Osteocyte (in vitro differentiated cells): ENCODE data around the gene SSR3. TPM values are rescaled to one million over a fixed set of nuclear protein-coding genes. Genes with fewer than 3 reads are reported as not detected.

Source experiments
- DNase-seq: peaks from one replicate; pipeline ENCODE4 v3.0.0; 2021; ENCODE audit warnings: mixed read lengths; ENCODE audit not compliant: unreplicated experiment; ENCODE audit errors: extremely low spot score
- H3K27ac Mint-ChIP-seq: one replicate; pipeline ENCODE4 v1.8.0; 2021; ENCODE audit warnings: mild to moderate bottlenecking, mixed read lengths; ENCODE audit not compliant: unreplicated experiment
- H3K27me3 Mint-ChIP-seq: one replicate; pipeline ENCODE4 v1.8.0; 2021; ENCODE audit warnings: mixed read lengths; ENCODE audit not compliant: unreplicated experiment
- H3K36me3 Mint-ChIP-seq: one replicate; pipeline ENCODE4 v1.8.0; 2021; ENCODE audit warnings: mixed read lengths; ENCODE audit not compliant: unreplicated experiment
- H3K4me1 Mint-ChIP-seq: one replicate; pipeline ENCODE4 v1.8.0; 2021; ENCODE audit warnings: mixed read lengths; ENCODE audit not compliant: unreplicated experiment
- H3K4me3 Mint-ChIP-seq: one replicate; pipeline ENCODE4 v1.8.0; 2021; ENCODE audit warnings: mild to moderate bottlenecking, moderate library complexity, mixed read lengths; ENCODE audit not compliant: unreplicated experiment
- H3K9me3 Mint-ChIP-seq: one replicate; pipeline ENCODE4 v1.8.0; 2021; ENCODE audit warnings: mixed read lengths; ENCODE audit not compliant: unreplicated experiment
- total RNA-seq: library from RNA; stranded (reverse); gene quantifications from 2 replicates; pipeline ENCODE4 v1.2.1, GENCODE V29; 2021
- TF ChIP-seq, protein P1 (sequence below): fragments of 200-600 bp; sonication (generic); IDR thresholded peaks from 2 replicates; pipeline ENCODE4 v1.5.0; 2021; ENCODE audit warnings: antibody characterized with exemption, mild to moderate bottlenecking, moderate library complexity

SSR3 gene
- total RNA-seq, 1 donor from 2014 or later: 208 TPM

GRCh38 chr3:156532730-156533129 is 22.2 kb downstream of the SSR3 start:
- H3K27ac Mint-ChIP-seq: peak overlapping the region; percentile 96
- no peaks in the 10 kb centered on the region for H3K9me3 Mint-ChIP-seq
- no peak overlapping the region for H3K4me3 Mint-ChIP-seq
- no peak for DNase-seq
- TF ChIP-seq, protein P1, sequence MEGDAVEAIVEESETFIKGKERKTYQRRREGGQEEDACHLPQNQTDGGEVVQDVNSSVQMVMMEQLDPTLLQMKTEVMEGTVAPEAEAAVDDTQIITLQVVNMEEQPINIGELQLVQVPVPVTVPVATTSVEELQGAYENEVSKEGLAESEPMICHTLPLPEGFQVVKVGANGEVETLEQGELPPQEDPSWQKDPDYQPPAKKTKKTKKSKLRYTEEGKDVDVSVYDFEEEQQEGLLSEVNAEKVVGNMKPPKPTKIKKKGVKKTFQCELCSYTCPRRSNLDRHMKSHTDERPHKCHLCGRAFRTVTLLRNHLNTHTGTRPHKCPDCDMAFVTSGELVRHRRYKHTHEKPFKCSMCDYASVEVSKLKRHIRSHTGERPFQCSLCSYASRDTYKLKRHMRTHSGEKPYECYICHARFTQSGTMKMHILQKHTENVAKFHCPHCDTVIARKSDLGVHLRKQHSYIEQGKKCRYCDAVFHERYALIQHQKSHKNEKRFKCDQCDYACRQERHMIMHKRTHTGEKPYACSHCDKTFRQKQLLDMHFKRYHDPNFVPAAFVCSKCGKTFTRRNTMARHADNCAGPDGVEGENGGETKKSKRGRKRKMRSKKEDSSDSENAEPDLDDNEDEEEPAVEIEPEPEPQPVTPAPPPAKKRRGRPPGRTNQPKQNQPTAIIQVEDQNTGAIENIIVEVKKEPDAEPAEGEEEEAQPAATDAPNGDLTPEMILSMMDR: no peak
- peaks cover 2% of the 10 kb centered on the region for H3K36me3 Mint-ChIP-seq
- no peaks in the 10 kb centered on the region for H3K27me3 Mint-ChIP-seq
- peaks cover 53% of the 10 kb centered on the region for H3K4me1 Mint-ChIP-seq

DNA sequence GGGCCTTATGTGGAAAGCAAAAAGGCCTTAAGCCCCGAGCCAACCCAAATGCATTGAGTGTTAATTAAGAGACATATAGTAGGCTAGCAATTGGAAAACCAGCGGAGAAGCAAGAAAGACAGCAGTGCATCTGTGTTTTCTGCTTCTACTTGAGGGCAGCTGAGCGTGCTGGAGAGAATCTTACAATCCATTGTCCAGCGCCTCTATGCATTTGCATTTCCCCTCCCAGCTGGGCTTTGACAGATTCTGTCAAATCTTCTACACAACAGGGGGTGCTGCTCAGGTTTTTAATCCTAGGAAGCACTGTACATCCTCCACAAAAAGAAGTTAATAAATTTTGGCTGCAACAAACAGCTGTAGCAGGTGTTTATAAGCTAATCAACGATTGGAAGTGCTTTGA is 23.9 kb downstream of the SSR3 start:
- TF ChIP-seq, protein P1: no peak
- Mint-ChIP-seq H3K4me3 (no peak overlapping the region), H3K27me3 (no peaks in the 10 kb centered on the region), H3K27ac (no peak overlapping the region), H3K36me3 (peaks cover 2% of the 10 kb centered on the region), H3K4me1 (peaks cover 45% of the 10 kb centered on the region), H3K9me3 (no peaks in the 10 kb centered on the region)
- DNase-seq: no peak

GRCh38 chr3:156527060-156527459 is 27.9 kb downstream of the SSR3 start:
- DNase-seq: no peak
- Mint-ChIP-seq H3K4me3 (no peak overlapping the region), H3K27me3 (no peaks in the 10 kb centered on the region), H3K36me3 (peaks cover 2% of the 10 kb centered on the region), H3K27ac (no peak overlapping the region), H3K9me3 (no peaks in the 10 kb centered on the region), H3K4me1 (peaks cover 9% of the 10 kb centered on the region)
- TF ChIP-seq, protein P1: no peak

GRCh38 chr3:156525808-156526207 is 29.1 kb downstream of the SSR3 start:
- Mint-ChIP-seq H3K27ac (no peak overlapping the region), H3K36me3 (no peaks in the 10 kb centered on the region), H3K27me3 (no peaks in the 10 kb centered on the region), H3K4me1 (peaks cover 9% of the 10 kb centered on the region), H3K9me3 (no peaks in the 10 kb centered on the region), H3K4me3 (no peak overlapping the region)
- TF ChIP-seq, protein P1: no peak
- no peak for DNase-seq

- TF ChIP-seq, protein P1: no peak
- Mint-ChIP-seq H3K27me3 (peaks cover 2% of the 10 kb centered on the region), H3K4me3 (no peak overlapping the region), H3K9me3 (no peaks in the 10 kb centered on the region), H3K4me1 (peaks cover 2% of the 10 kb centered on the region), H3K27ac (no peak overlapping the region), H3K36me3 (no peaks in the 10 kb centered on the region)
- no peak for DNase-seq
Observed at GRCh38 chr3:156522673-156523072, 32.2 kb downstream of the SSR3 start.
